SK-N-SH treated with all-trans-retinoic acid at 6 μM for 48 hours (cell line): ENCODE measurements around the gene CYP19A1.

ENCODE experiments used
- ATAC-seq: fragments of 200-7000 bp; cut with Tn5 transposase; 3 replicates; pipeline ENCODE4 v1.9.1; 2020; ENCODE audit warnings: mild to moderate bottlenecking, moderate library complexity
- ARNTL ChIP-seq: fragments of 450-650 bp; formaldehyde crosslinking; IDR thresholded peaks from 2 replicates; pipeline ENCODE4 v1.5.0; 2020; ENCODE audit warnings: low read depth, mild to moderate bottlenecking, moderate library complexity, borderline replicate concordance
- BACH2 ChIP-seq: fragments of 250-450 bp; sonication (Bioruptor Pico); IDR thresholded peaks from 2 replicates; pipeline ENCODE4 v1.9.0; 2021; ENCODE audit warnings: mild to moderate bottlenecking, borderline replicate concordance
- CREB5 ChIP-seq: fragments of 250-450 bp; sonication (Bioruptor Pico); IDR thresholded peaks from 2 replicates; pipeline ENCODE4 v1.5.1; 2020; ENCODE audit warnings: low read depth, mild to moderate bottlenecking, moderate library complexity
- CSDC2 ChIP-seq: fragments of 250-450 bp; sonication (Bioruptor Pico); IDR thresholded peaks from 2 replicates; pipeline ENCODE4 v1.5.0; 2020; ENCODE audit warnings: mild to moderate bottlenecking, moderate library complexity
- CSRNP3 ChIP-seq: fragments of 250-450 bp; sonication (Bioruptor Pico); IDR thresholded peaks from 2 replicates; pipeline ENCODE4 v1.5.1; 2021; ENCODE audit warnings: mild to moderate bottlenecking, moderate library complexity
- ESRRG ChIP-seq: fragments of 250-450 bp; sonication (Bioruptor Pico); IDR thresholded peaks from 2 replicates; pipeline ENCODE4 v1.6.1; 2021; ENCODE audit warnings: mild to moderate bottlenecking
- GLIS3 ChIP-seq: fragments of 250-450 bp; sonication (Bioruptor Pico); IDR thresholded peaks from 2 replicates; pipeline ENCODE4 v1.5.0; 2020; ENCODE audit warnings: mild to moderate bottlenecking, moderate library complexity
- OSR1 ChIP-seq: fragments of 250-450 bp; sonication (Bioruptor Pico); IDR thresholded peaks from 2 replicates; pipeline ENCODE4 v1.8.0; 2022; ENCODE audit warnings: moderate library complexity, mild to moderate bottlenecking, inconsistent platforms
- PATZ1 ChIP-seq: fragments of 250-450 bp; sonication (Bioruptor Pico); IDR thresholded peaks from 2 replicates; pipeline ENCODE4 v1.8.0; 2020; ENCODE audit warnings: mild to moderate bottlenecking, moderate library complexity, borderline replicate concordance
- POU6F1 ChIP-seq: fragments of 250-450 bp; sonication (Bioruptor Pico); IDR thresholded peaks from 2 replicates; pipeline ENCODE4 v1.8.0; 2021; ENCODE audit warnings: low read depth, mild to moderate bottlenecking, moderate library complexity, borderline replicate concordance
- PPARA ChIP-seq: fragments of 250-450 bp; sonication (Bioruptor Pico); IDR thresholded peaks from 2 replicates; pipeline ENCODE4 v1.5.0; 2020; ENCODE audit warnings: mild to moderate bottlenecking, borderline replicate concordance
- RARB ChIP-seq: fragments of 250-450 bp; sonication (Bioruptor Pico); IDR thresholded peaks from 2 replicates; pipeline ENCODE4 v1.8.0; 2021; ENCODE audit warnings: mild to moderate bottlenecking, moderate library complexity
- SNAI2 ChIP-seq: fragments of 250-450 bp; sonication (Bioruptor Pico); IDR thresholded peaks from 2 replicates; pipeline ENCODE4 v1.5.0; 2020; ENCODE audit warnings: mild to moderate bottlenecking, moderate library complexity
- TCF4 ChIP-seq: fragments of 250-450 bp; sonication (Bioruptor Pico); IDR thresholded peaks from 2 replicates; pipeline ENCODE4 v1.8.0; 2021; ENCODE audit warnings: mild to moderate bottlenecking, moderate library complexity, borderline replicate concordance
- TOX ChIP-seq: fragments of 250-450 bp; sonication (Bioruptor Pico); IDR thresholded peaks from 2 replicates; pipeline ENCODE4 v1.8.0; 2021; ENCODE audit warnings: mild to moderate bottlenecking, moderate library complexity, borderline replicate concordance
- ZC3H10 ChIP-seq: fragments of 250-450 bp; sonication (Bioruptor Pico); IDR thresholded peaks from 2 replicates; pipeline ENCODE4 v1.5.1; 2021; ENCODE audit warnings: mild to moderate bottlenecking, moderate library complexity
- ZFP3 ChIP-seq: fragments of 250-450 bp; sonication (Bioruptor Pico); IDR thresholded peaks from 2 replicates; pipeline ENCODE4 v1.5.0; 2020; ENCODE audit warnings: mild to moderate bottlenecking, moderate library complexity
- ZFP30 ChIP-seq: fragments of 450-650 bp; formaldehyde crosslinking; IDR thresholded peaks from 2 replicates; pipeline ENCODE4 v1.5.0; 2022; ENCODE audit warnings: mild to moderate bottlenecking, moderate library complexity
- ZNF565 ChIP-seq: fragments of 450-650 bp; formaldehyde crosslinking; conservative IDR thresholded peaks from 2 replicates; pipeline ENCODE4 v1.5.0; 2020; ENCODE audit warnings: low read depth, mild to moderate bottlenecking, moderate library complexity
- ZNF70 ChIP-seq: fragments of 450-650 bp; formaldehyde crosslinking; IDR thresholded peaks from 2 replicates; pipeline ENCODE4 v1.5.0; 2020; ENCODE audit warnings: mild to moderate bottlenecking, moderate library complexity
- ZNF8 ChIP-seq: fragments of 450-650 bp; formaldehyde crosslinking; IDR thresholded peaks from 2 replicates; pipeline ENCODE4 v1.5.0; 2020; ENCODE audit warnings: mild to moderate bottlenecking, moderate library complexity

CYP19A1 gene

GRCh38 chr15:51331141-51331540 lies 7.3 kb downstream of the CYP19A1 start:
- no peak for TF ChIP-seq ZNF70
- TF ChIP-seq, all 23 proteins: peak for 0
- no peak for ATAC-seq

- ATAC-seq = no peak
- TF ChIP-seq GLIS3 (CRISPR knock-in tag) (no peak), ZFP3 (CRISPR knock-in tag) (no peak), RARB (CRISPR knock-in tag) (no peak), PPARA (no peak), CSRNP3 (CRISPR knock-in tag) (no peak)
These were observed 9.5 kb downstream of the CYP19A1 start for GRCh38 chr15:51328926-51329325.

GRCh38 chr15:51327081-51327480 lies 11.3 kb downstream of the CYP19A1 start:
- TF ChIP-seq POU6F1 = no peak
- no peak for TF ChIP-seq CREB5 (CRISPR knock-in tag)
- no peak for TF ChIP-seq ZNF565 (CRISPR knock-in tag)
- TF ChIP-seq ZNF70 = no peak
- TF ChIP-seq ZC3H10 = no peak
- TF ChIP-seq PATZ1 (CRISPR knock-in tag) = no peak
- TF ChIP-seq TCF4 (CRISPR knock-in tag) = no peak
- no peak for TF ChIP-seq SNAI2
- TF ChIP-seq CSDC2 (CRISPR knock-in tag) = no peak
- no peak for TF ChIP-seq ZFP3 (CRISPR knock-in tag)
- ATAC-seq = no peak

GRCh38 chr15:51325167-51325566 lies 13.2 kb downstream of the CYP19A1 start:
- no peak for ATAC-seq
- no peak for TF ChIP-seq ZNF70
- no peak for TF ChIP-seq BACH2
- no peak for TF ChIP-seq POU6F1
- TF ChIP-seq RARB (CRISPR knock-in tag) = no peak
- TF ChIP-seq ZNF8 = no peak
- no peak for TF ChIP-seq ZC3H10
- TF ChIP-seq TCF4 (CRISPR knock-in tag) = no peak
- TF ChIP-seq CSRNP3 (CRISPR knock-in tag) = no peak
- TF ChIP-seq GLIS3 (CRISPR knock-in tag) = no peak
- TF ChIP-seq ESRRG (CRISPR knock-in tag) = no peak
- no peak for TF ChIP-seq ARNTL (CRISPR knock-in tag)
- TF ChIP-seq, all 23 proteins: peak for 0

GRCh38 chr15:51323749-51324148 lies 14.6 kb downstream of the CYP19A1 start:
- ATAC-seq = no peak
- TF ChIP-seq PPARA (no peak), ZFP30 (CRISPR knock-in tag) (no peak), ZC3H10 (no peak), ARNTL (CRISPR knock-in tag) (no peak), TCF4 (CRISPR knock-in tag) (no peak), ZNF70 (no peak), ZFP3 (CRISPR knock-in tag) (no peak), OSR1 (CRISPR knock-in tag) (no peak), PATZ1 (CRISPR knock-in tag) (no peak), ESRRG (CRISPR knock-in tag) (no peak), ZNF565 (CRISPR knock-in tag) (no peak), CREB5 (CRISPR knock-in tag) (no peak), TOX (CRISPR knock-in tag) (no peak), ZNF8 (no peak), GLIS3 (CRISPR knock-in tag) (no peak), SNAI2 (no peak)
